H7 (cell line): ENCODE results near the gene SEC24D. TPM values are rescaled to one million over a fixed set of nuclear protein-coding genes. Genes with fewer than 3 reads are reported as not detected.
A peak's percentile ranks its signal among the peaks of the same experiment; 100 is the strongest.

Experiments used
- DNase-seq: peaks from one replicate; pipeline ENCODE4 v3.0.0; 2012
- H3K27me3 ChIP-seq: 2 replicates; pipeline ENCODE4 v1.6.0; 2011; ENCODE audit warnings: mild to moderate bottlenecking, low read length; ENCODE audit not compliant: control insufficient read depth, insufficient read depth
- H3K36me3 ChIP-seq: replicated peaks from 2 replicates; pipeline ENCODE4 v1.5.1; 2011; ENCODE audit warnings: low read length; ENCODE audit not compliant: control insufficient read depth, insufficient read depth
- H3K4me3 ChIP-seq: 2 replicates; pipeline ENCODE4 v1.5.1; 2011; ENCODE audit warnings: low read depth, mild to moderate bottlenecking, control low read depth, low read length, moderate library complexity; ENCODE audit not compliant: insufficient read depth
- total RNA-seq: library from RNA; depleted of rRNA; stranded (reverse); fragments of >200 nt; shearing (Covaris generic); gene quantifications from 2 replicates; pipeline ENCODE4 v1.2.3, GENCODE V29; 2014

Gene SEC24D
- total RNA-seq, 1 experiment from 2014 or later: 39.4 TPM

DNA sequence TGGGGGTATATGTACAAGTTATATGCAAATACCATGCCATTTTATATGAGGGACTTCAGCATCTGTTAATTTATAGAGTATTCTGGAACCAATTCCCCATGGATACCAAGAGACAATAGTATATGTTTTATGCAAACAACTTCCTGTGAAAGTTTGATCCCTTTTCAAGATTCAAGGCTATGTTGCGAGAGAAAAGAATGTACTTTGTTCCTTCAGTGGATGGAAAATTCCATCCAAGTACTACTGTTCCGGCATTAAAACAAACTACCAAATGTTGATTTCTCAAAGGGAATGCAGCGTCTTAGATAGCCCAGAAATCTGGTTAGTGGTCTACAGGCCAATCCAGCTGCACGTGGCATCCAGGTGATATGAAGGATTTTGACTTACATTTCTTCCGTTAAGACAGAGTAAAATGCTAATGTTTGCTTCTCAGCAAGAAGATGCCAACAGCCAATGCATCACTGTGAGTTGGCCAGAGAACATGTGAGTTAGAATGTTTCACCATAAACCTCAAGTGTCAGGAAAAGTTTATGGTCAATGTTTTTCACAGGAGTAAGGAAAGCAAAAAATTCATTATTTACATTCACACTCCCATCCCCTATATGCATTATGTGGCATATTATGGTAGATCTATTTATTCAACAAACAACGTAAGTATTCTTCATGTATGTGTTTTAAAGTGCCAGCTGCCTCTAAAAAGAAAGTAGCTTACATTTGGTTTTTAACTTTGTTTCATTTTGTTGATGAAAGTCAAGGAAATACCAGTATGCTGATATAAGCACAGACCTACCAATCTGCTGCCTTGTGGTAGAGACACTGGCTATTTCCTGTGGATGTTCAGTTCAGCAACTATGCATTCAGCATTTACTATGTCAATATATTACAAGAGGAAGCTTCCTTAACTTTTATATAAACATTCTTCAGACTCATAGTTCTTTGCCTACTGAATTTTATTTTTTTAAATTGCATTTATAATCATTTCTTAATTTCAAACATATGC, 106.3 kb downstream of the SEC24D start:
- no peak for DNase-seq
- H3K27me3 ChIP-seq: no peaks in the 10 kb centered on the region
- H3K36me3 ChIP-seq: peaks cover 20% of the 10 kb centered on the region
- H3K4me3 ChIP-seq: no peak overlapping the region

- no peak for DNase-seq
- Histone ChIP-seq H3K27me3 (no peaks in the 10 kb centered on the region), H3K36me3 (peaks cover 14% of the 10 kb centered on the region), H3K4me3 (no peak overlapping the region)
Observed at GRCh38 chr4:118727360-118727759, 108.6 kb downstream of the SEC24D start.

- H3K36me3 ChIP-seq: peaks cover 11% of the 10 kb centered on the region
- no peak for DNase-seq
Observed at GRCh38 chr4:118723369-118723768, 112.6 kb downstream of the SEC24D start.

DNA sequence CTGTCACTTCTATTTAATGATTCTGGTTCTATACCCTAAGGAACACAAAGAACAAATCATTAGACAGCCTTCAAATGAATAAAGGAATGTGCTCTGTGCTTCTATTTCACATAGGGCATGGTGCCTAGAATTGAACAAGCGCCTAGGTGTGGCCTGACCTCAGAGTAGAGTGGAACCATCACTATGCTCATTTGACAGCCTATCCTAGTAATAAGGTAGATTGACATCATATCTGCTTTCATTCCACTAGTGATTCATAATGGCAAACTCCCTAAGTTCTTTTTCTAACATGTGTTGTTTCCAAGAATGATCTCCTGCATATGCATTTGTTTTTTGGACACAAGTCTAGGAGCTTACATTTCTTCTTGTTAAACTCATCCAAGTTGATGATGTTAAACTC, 114.2 kb downstream of the SEC24D start:
- Histone ChIP-seq H3K36me3 (peaks cover 3% of the 10 kb centered on the region), H3K4me3 (no peak overlapping the region), H3K27me3 (no peaks in the 10 kb centered on the region)
- DNase-seq: no peak

More at GRCh38 chr4:118723369-118723768, 112.6 kb downstream of the SEC24D start:
- Histone ChIP-seq H3K27me3 (no peaks in the 10 kb centered on the region), H3K4me3 (no peak overlapping the region)

DNA sequence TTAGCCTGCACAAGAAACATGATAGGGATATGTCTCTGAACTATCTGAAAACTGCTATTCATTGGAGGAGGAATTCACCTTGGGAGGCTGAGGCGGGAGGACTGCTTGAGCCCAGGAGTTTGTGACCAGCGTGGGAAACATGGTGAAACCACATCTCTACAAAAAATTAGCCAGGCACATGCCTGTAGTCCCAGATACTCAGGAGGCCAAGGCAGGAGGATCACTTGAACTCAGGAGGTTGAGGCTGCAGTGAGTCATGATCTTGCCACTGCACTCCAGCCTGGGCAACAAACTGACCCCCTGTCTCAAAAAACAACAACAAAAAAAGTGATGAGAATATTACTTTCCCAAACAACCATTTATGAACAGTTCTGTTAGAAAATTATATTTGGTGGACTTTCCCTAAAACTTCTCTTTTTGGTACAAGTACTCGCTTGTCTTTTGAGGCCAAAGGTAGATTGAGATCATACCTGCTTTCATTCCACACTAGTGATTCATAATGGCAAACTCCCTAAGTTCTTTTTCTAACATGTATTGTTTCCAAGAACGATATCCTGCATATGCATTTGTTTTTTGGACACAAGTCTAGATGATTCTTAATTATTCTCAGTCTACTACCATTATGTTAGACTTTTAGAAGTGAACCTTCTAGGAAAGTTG, 117.3 kb downstream of the SEC24D start:
- no peak for DNase-seq
- peaks cover 1% of the 10 kb centered on the region for H3K36me3 ChIP-seq
- no peaks in the 10 kb centered on the region for H3K27me3 ChIP-seq
- no peak overlapping the region for H3K4me3 ChIP-seq

GRCh38 chr4:118716304-118716703, 119.6 kb downstream of the SEC24D start:
- no peaks in the 10 kb centered on the region for H3K27me3 ChIP-seq
- H3K4me3 ChIP-seq: no peak overlapping the region
- DNase-seq: peak; percentile 14
- H3K36me3 ChIP-seq: no peaks in the 10 kb centered on the region

DNA sequence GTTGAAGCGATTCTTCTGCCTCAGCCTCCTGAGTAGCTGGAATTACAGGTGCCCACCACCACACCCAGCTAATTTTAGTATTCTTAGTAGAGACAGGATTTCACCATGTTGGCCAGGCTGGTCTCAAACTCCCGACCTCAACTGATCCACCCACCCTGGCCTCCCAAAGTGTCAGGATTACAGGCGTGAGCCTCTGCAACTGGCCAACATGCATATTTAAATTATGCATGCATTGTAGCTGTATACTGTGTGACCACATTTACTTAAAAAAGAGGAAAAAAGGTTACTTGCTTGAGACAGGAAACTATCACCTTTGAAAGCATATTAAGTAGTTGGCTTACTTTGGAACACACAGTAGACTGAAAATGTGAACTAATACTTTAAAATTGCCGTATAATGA, 121.2 kb downstream of the SEC24D start:
- Histone ChIP-seq H3K4me3 (no peak overlapping the region), H3K36me3 (peaks cover 5% of the 10 kb centered on the region; the same call in 1 of the 2 replicates), H3K27me3 (no peaks in the 10 kb centered on the region)
- no peak for DNase-seq

DNA sequence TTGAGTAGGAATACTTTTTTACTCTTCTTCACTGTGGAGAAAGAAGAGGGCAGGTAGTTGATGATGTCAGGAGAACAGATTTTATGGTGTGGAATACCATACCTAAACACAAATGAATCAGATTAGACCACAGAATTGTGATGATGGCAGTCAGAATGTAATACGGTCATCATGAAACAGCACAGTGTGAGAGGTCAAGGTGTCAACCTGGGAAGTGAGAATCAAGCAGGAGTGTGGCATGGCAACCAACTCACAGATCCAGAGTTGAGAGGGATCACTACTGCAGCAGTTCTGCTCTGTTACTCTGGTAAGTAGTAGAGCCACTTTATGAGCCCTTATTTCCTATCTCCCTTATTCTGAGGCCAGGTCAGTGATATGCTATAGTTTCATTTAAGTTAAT, 123.1 kb downstream of the SEC24D start:
- H3K4me3 ChIP-seq: no peak overlapping the region
- peaks cover 5% of the 10 kb centered on the region; the same call in 1 of the 2 replicates for H3K36me3 ChIP-seq
- no peaks in the 10 kb centered on the region for H3K27me3 ChIP-seq
- no peak for DNase-seq

- H3K36me3 ChIP-seq: peaks cover 8% of the 10 kb centered on the region
Observed at GRCh38 chr4:118711052-118711451, 124.9 kb downstream of the SEC24D start.

GRCh38 chr4:118703118-118703517, 132.8 kb downstream of the SEC24D start:
- peaks cover 13% of the 10 kb centered on the region for H3K36me3 ChIP-seq
- H3K27me3 ChIP-seq: no peaks in the 10 kb centered on the region
- H3K4me3 ChIP-seq: no peak overlapping the region
- no peak for DNase-seq

More at GRCh38 chr4:118711052-118711451, 124.9 kb downstream of the SEC24D start:
- Histone ChIP-seq H3K27me3 (no peaks in the 10 kb centered on the region), H3K4me3 (no peak overlapping the region)
- DNase-seq: no peak

GRCh38 chr4:118684873-118685811, 150.8 kb downstream of the SEC24D start, which contains the start of gene METTL14:
TSS of gene METTL14 (plus strand) at chr4:118685392. CDS start at chr4:118685535, 143 bp downstream.
- peak within 1 kb of the TSS; percentile 85 for H3K4me3 ChIP-seq
- H3K36me3 ChIP-seq: no peaks in the 10 kb centered on the region; the same call in 1 of the 2 replicates
- DNase-seq: peak; percentile 84
- no peaks in the 10 kb centered on the region for H3K27me3 ChIP-seq

DNA sequence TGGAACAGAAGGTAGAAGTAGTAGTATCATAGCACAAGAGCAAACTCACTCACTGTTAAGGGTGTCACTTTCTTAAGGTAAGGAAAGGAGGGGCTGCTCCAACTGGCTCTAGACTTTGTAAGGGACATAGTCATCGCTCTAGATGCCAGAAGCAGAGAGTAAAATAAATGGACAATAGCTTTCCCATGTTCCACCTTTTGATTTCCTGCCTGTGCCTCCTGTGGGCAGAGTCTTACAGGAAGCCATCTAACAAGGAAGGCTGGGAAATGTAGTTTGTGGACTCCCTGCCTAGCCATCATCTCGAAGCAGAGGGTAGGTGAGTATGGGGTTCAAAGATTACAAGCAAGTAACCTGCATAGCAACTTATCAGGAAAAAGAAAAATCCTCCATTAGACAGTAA, 152.4 kb downstream of the SEC24D start:
- Histone ChIP-seq H3K4me3 (no peak overlapping the region), H3K27me3 (no peaks in the 10 kb centered on the region), H3K36me3 (no peaks in the 10 kb centered on the region; the same call in 1 of the 2 replicates)
- DNase-seq: peak; percentile 16

GRCh38 chr4:118682928-118683327, 153.0 kb downstream of the SEC24D start:
- Histone ChIP-seq H3K36me3 (no peaks in the 10 kb centered on the region; the same call in 1 of the 2 replicates), H3K4me3 (no peak overlapping the region), H3K27me3 (no peaks in the 10 kb centered on the region)
- DNase-seq: peak; percentile 28

- DNase-seq: no peak
- Histone ChIP-seq H3K4me3 (no peak overlapping the region), H3K36me3 (no peaks in the 10 kb centered on the region), H3K27me3 (no peaks in the 10 kb centered on the region)
Observed at GRCh38 chr4:118680808-118681207, 155.1 kb downstream of the SEC24D start.
